LHCN-M2 (cell line): Measurements from ENCODE around the gene TRIP11. TPM values are rescaled to one million over a fixed set of nuclear protein-coding genes. Genes with fewer than 3 reads are reported as not detected.

Source experiments
- DNase-seq: peaks from one replicate; pipeline ENCODE4 v3.0.0-alpha.2; 2012; ENCODE audit warnings: low read depth
- total RNA-seq: library from RNA; depleted of rRNA; stranded (reverse); fragments of >200 nt; gene quantifications from 2 replicates; pipeline ENCODE4 v1.2.3, GENCODE V29; 2014; rRNA removed

The TRIP11 gene
- total RNA-seq, 1 experiment from 2014 or later = 35.2 TPM

GRCh38 chr14:91920526-91920925 lies 119.3 kb downstream of the TRIP11 start:
- DNase-seq = no peak

GRCh38 chr14:91919814-91920213 lies 120.0 kb downstream of the TRIP11 start:
- DNase-seq = no peak

- DNase-seq = no peak
Measured at GRCh38 chr14:91918186-91918883, 121.5 kb downstream of the TRIP11 start.

Other genes with a start within 250 kb of the TRIP11 start
- gene TC2N, start 172.5 kb downstream of the TRIP11 start, total RNA-seq = 0.19 TPM in 1 of 2 replicates, not detected in the other
- gene FBLN5, start 92.4 kb downstream of the TRIP11 start, total RNA-seq = 20.0 TPM in 2 replicates
- gene ATXN3, start 66.5 kb upstream of the TRIP11 start, total RNA-seq = 17.1 and 28.9 TPM in 2 replicates
- 368 and 422 TPM in 2 replicates for gene NDUFB1, start 81.6 kb upstream of the TRIP11 start, total RNA-seq
- gene CPSF2, start 81.9 kb upstream of the TRIP11 start, total RNA-seq = 61.5 and 70.6 TPM in 2 replicates